Right lobe of liver (tissue), 4 donors: ENCODE results near the gene LTBP1.
"Not testable (repeated sequence)": the region's sequence is repeated elsewhere in the genome, so short reads cannot be mapped to it uniquely, and the experiment has no call there.

Experiments used
- CTCF ChIP-seq, 4 donors: fragments of 200-600 bp in 3 of 4; fragments of 450-650 bp in 1 of 4; IDR thresholded peaks; one replicate each; pipeline versions ENCODE4 v1.5.1 to v1.8.0; 2016 to 2022; ENCODE audit warnings: antibody characterized with exemption in 4 of 4, mild to moderate bottlenecking in 2 of 4
- POLR2A ChIP-seq: fragments of 450-650 bp; IDR thresholded peaks from one replicate; pipeline ENCODE4 v1.6.1; 2017; ENCODE audit warnings: antibody characterized with exemption, mild to moderate bottlenecking
- donor health status: DM: no; HTN: no; CAD: no.
- donor health status: DM: no; HTN: no; CAD: no.
- donor health status: DM: no; HTN: yes; CAD: no.

- not testable (repeated sequence) for TF ChIP-seq CTCF (IDR thresholded peaks at IDR 0.05); POLR2A
Measured at GRCh38 chr2:33389695-33390094, 442.9 kb downstream of the LTBP1 start.
